ENCODE measurements around the gene STARD9. TPM values are rescaled to one million over a fixed set of nuclear protein-coding genes. Genes with fewer than 3 reads are reported as not detected.

Gene STARD9
- total and polyA plus RNA-seq, 10 of the 15 experiments (the other 5 are each of a cell fraction or from before 2014, with no cell fraction given): 0.58 to 11.5 (median 6.1) TPM

DNA sequence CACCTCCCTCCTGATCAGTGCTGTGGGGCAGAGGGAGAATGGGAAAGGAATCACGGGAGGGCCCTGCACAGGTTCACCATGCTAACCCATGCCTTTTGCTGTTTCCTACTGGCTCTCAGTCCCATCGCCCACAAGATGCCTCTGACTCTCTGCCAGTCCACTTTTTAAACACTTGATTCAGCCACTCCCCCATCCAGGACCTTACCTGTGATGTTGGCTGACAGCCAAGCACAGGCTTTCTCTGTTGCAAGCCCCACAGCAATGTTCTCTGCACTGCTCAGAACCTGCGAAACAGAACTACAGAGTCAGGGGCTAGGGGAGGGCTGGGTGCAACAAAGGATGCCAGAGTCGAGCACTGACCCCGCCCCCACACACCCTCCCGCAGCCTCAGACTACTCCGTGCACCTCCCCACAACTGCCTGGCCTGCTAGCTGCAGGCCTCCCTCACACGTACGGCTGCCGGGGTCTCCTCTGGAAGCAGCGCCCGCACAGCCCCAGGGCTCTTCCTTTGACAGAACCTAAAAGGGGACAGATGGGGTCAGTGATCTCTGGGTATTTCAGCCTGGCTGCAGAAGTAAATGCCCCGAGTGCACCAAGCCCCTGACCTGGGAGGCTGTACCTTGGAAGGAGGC lies 152.5 kb downstream of the STARD9 start:
- CTCF ChIA-PET: no interaction called here
- H3K4me1 ChIP-seq (ENCODE audit: control insufficient read depth, insufficient read depth, low read length): no peaks in the 10 kb centered on the region
- intact Hi-C loops (cut with micrococcal nuclease; ENCODE audit: unreplicated experiment) (no loop called here), in situ Hi-C loops (cut with MboI) (no loop called here)
- no peak overlapping the region for H3K4me3 ChIP-seq
- H4K20me1 ChIP-seq (ENCODE audit: control insufficient read depth, insufficient read depth): no peaks in the 10 kb centered on the region
- RAD21 ChIA-PET (ENCODE audit: unreplicated experiment): no interaction called here
- H2AFZ ChIP-seq (ENCODE audit: control insufficient read depth, low read depth, low read length): no peak overlapping the region
- TF ChIP-seq FOXM1 (IDR thresholded peaks at IDR 0.05; ENCODE audit: low read depth, low read length): no peak
- no peak for TF ChIP-seq RUNX3 (IDR thresholded peaks at IDR 0.05; ENCODE audit: low read length)
- no peak for TF ChIP-seq FOXK2 (IDR thresholded peaks at IDR 0.05)
- TF ChIP-seq BMI1 (IDR thresholded peaks at IDR 0.05; ENCODE audit: borderline replicate concordance): no peak
- no peak for TF ChIP-seq EZH2 (IDR thresholded peaks at IDR 0.05; ENCODE audit: borderline replicate concordance, control insufficient read depth, low read depth, low read length)
- no peak for TF ChIP-seq HCFC1 (IDR thresholded peaks at IDR 0.05; ENCODE audit: low read length)
- TF ChIP-seq RCOR1 (conservative IDR thresholded peaks at IDR 0.05; ENCODE audit: low read depth, low read length): no peak
- TF ChIP-seq SREBF1 (IDR thresholded peaks at IDR 0.05; ENCODE audit: low read length): no peak
- no peak overlapping the region for H3K4me2 ChIP-seq (ENCODE audit: control insufficient read depth, insufficient read depth)
- FAIRE-seq (no peak), ATAC-seq (no peak), DNase-seq (ENCODE audit: low read depth, low spot score) (no peak)
- no peaks in the 10 kb centered on the region for H3K79me2 ChIP-seq (ENCODE audit: control insufficient read depth, insufficient read depth, low read length)
- H3K27ac ChIP-seq (ENCODE audit: control insufficient read depth, insufficient read depth): no peak overlapping the region
- peaks cover 21 to 29% of the 10 kb centered on the region in 2 experiments for H3K36me3 ChIP-seq (ENCODE audit: control insufficient read depth in 2 of 2, insufficient read depth in 2 of 2, low read length in 1 of 2)
- SMC1A ChIA-PET (ENCODE audit: uncharacterized antibody, unreplicated experiment): interaction anchor here (1.0 kb wide), 1 partner anchor 167 kb away, joined by 3 read pairs; no protein-coding TSS in a partner anchor
- no peak overlapping the region for H3K9ac ChIP-seq (ENCODE audit: control insufficient read depth, insufficient read depth, low read length)
- no peaks in the 10 kb centered on the region for H3K27me3 ChIP-seq (replicated peaks in 1 of 2; ENCODE audit: control insufficient read depth in 2 of 2, insufficient read depth in 2 of 2, low read length in 1 of 2)
- POLR2A ChIA-PET: no interaction called here
- no peaks in the 10 kb centered on the region for H3K9me3 ChIP-seq (replicated peaks; ENCODE audit: control insufficient read depth, insufficient read depth, low read length)
- 87% methylated on average over 13 of the region's 13 CpGs for WGBS (ENCODE audit: insufficient coverage, insufficient replicate concordance, low lambda C conversion rate, missing lambda C conversion rate)
- BruUV-seq (replicated peaks): no TSS peak

- no peak for ATAC-seq
- intact Hi-C loops (cut with micrococcal nuclease; ENCODE audit: unreplicated experiment): no loop called here
- Histone ChIP-seq H3K27me3 (replicated peaks in 1 of 2; ENCODE audit: control insufficient read depth in 2 of 2, insufficient read depth in 2 of 2, low read length in 1 of 2) (no peaks in the 10 kb centered on the region), H3K36me3 (ENCODE audit: control insufficient read depth in 2 of 2, insufficient read depth in 2 of 2, low read length in 1 of 2) (peaks cover 22 to 29% of the 10 kb centered on the region in 2 experiments), H4K20me1 (ENCODE audit: control insufficient read depth, insufficient read depth) (no peaks in the 10 kb centered on the region), H3K4me3 (no peak overlapping the region), H3K27ac (ENCODE audit: control insufficient read depth, insufficient read depth) (no peak overlapping the region), H3K9ac (ENCODE audit: control insufficient read depth, insufficient read depth, low read length) (no peak overlapping the region), H3K9me3 (replicated peaks; ENCODE audit: control insufficient read depth, insufficient read depth, low read length) (no peaks in the 10 kb centered on the region), H3K4me2 (ENCODE audit: control insufficient read depth, insufficient read depth) (no peak overlapping the region), H3K79me2 (ENCODE audit: control insufficient read depth, insufficient read depth, low read length) (no peaks in the 10 kb centered on the region), H3K4me1 (ENCODE audit: control insufficient read depth, insufficient read depth, low read length) (no peaks in the 10 kb centered on the region), H2AFZ (ENCODE audit: control insufficient read depth, low read depth, low read length) (no peak overlapping the region)
- SMC1A ChIA-PET (ENCODE audit: uncharacterized antibody, unreplicated experiment): no interaction called here
- no peak for FAIRE-seq
- 98% methylated on average over 5 of the region's 5 CpGs for WGBS (ENCODE audit: insufficient coverage, insufficient replicate concordance, low lambda C conversion rate, missing lambda C conversion rate)
- RAD21 ChIA-PET (ENCODE audit: unreplicated experiment): no interaction called here
- POLR2A ChIA-PET: no interaction called here
- CTCF ChIA-PET: no interaction called here
- BruUV-seq (replicated peaks): no TSS peak
- in situ Hi-C loops (cut with MboI): no loop called here
- DNase-seq (ENCODE audit: low read depth, low spot score): no peak
- TF ChIP-seq CREM (IDR thresholded peaks at IDR 0.05; ENCODE audit: low read depth) (no peak), RELB (IDR thresholded peaks at IDR 0.05; ENCODE audit: low read depth) (no peak), RUNX3 (IDR thresholded peaks at IDR 0.05; ENCODE audit: low read length) (no peak), BRCA1 (IDR thresholded peaks at IDR 0.05; ENCODE audit: low read depth, low read length) (no peak), SREBF2 (IDR thresholded peaks at IDR 0.05; ENCODE audit: low read length) (no peak), IRF5 (IDR thresholded peaks at IDR 0.05; ENCODE audit: borderline replicate concordance) (no peak), NRF1 (conservative IDR thresholded peaks at IDR 0.05; ENCODE audit: low read depth, low read length) (no peak), TCF12 (IDR thresholded peaks at IDR 0.05; ENCODE audit: low read depth, low read length) (no peak)
- TF ChIP-seq, protein P1, sequence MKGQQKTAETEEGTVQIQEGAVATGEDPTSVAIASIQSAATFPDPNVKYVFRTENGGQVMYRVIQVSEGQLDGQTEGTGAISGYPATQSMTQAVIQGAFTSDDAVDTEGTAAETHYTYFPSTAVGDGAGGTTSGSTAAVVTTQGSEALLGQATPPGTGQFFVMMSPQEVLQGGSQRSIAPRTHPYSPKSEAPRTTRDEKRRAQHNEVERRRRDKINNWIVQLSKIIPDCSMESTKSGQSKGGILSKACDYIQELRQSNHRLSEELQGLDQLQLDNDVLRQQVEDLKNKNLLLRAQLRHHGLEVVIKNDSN (IDR thresholded peaks at IDR 0.05; ENCODE audit: borderline replicate concordance, extremely low read length, insufficient read depth, low read depth, low read length): no peak
Observed at GRCh38 chr15:42728560-42728959, 153.2 kb downstream of the STARD9 start.

Measured in GM12878 (cell line).